GM15510 (cell line): ENCODE results near the gene TEX26.

Experiments used
- POLR2A ChIP-seq: IDR thresholded peaks from 3 replicates; pipeline ENCODE4 v1.6.1; 2011; ENCODE audit warnings: borderline replicate concordance; ENCODE audit not compliant: insufficient read length; ENCODE audit errors: extremely low read depth

The TEX26 gene

DNA sequence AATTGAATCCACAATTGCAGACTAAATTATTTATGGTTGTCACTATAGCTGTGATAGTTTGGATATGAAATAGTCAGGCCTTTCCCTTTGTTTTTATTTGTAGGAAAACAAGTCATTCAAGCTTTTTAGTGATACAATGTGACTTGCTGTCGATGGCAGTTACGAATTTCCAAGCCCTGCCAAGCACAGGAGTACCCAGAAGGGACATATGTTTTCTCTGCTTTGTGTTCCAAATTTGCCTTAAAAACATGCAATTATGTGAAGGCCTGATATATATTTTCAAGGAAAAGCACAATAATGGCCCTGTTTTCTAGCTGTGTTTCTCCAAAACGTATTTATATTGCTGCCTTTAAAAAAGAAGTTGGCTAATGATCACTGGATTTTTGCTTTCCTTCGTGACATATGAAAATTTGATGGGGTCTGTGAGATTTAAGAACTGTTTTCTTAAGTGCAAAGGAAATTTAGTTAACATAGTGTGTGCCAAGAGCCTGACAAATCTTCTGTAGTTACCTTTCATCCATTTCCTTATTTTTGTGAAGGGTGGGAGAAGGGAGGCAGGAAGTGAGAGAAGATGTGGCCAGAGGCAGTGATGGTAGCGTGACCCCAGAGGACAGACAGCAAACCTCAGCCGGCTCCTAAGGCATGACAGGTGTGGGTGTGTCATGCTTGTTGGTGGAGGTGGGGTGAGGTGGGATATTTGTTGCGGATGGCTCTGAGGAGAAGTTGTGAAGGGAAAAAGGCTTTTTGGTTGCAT is 79.6 kb downstream of the TEX26 start:
- TF ChIP-seq POLR2A = no peak

GRCh38 chr13:31012655-31013024 is 80.2 kb downstream of the TEX26 start:
- TF ChIP-seq POLR2A = no peak

DNA sequence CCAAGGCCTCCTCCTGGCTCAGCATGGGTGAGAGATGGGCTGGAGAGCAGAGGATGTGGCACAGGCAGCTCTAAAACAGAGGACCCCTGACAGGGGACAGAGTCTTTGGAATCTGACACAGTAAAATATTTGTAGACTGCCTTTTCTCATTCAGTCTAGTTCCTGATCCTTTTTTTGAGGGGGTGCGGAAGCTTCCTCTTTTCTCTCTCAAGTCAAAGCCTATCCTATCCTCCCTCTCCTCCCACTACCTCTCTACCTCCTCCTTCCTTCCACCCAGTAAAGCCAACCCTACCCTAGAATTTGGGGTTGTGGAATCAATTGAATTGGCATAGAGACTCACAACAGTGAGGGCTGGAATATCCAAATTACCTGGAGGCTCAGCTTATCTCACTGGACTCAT is 82.0 kb downstream of the TEX26 start:
- TF ChIP-seq POLR2A = no peak

GRCh38 chr13:31015199-31015598 is 82.7 kb downstream of the TEX26 start:
- no peak for TF ChIP-seq POLR2A

GRCh38 chr13:31016342-31017325 is 84.2 kb downstream of the TEX26 start:
- no peak for TF ChIP-seq POLR2A

GRCh38 chr13:31018511-31018910 is 86.1 kb downstream of the TEX26 start:
- TF ChIP-seq POLR2A = no peak

DNA sequence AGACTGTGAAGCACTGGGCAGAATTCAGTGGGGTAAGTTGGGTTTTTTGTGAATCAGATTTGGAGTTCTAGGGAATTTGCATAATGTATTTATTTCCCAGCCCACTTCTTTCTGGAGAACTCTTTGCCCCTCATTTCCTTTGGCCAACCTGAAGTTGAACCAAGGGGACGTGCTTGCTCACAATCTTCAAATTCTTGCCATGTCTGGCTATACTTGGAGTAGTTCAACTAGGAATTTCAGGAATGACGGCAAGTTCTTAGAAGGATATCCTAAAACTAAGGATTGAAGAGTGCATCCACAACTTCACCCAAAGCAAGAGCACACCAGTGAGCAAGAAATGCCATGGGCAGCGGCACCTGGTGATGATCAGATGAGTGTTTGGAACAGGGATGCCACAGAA is 88.5 kb downstream of the TEX26 start:
- TF ChIP-seq POLR2A = no peak

GRCh38 chr13:31022288-31022895 is 89.9 kb downstream of the TEX26 start:
- no peak for TF ChIP-seq POLR2A

GRCh38 chr13:31022928-31023530 is 90.6 kb downstream of the TEX26 start:
- no peak for TF ChIP-seq POLR2A
